Left lobe of liver (tissue), 2 donors: ENCODE measurements around the gene CSNK1A1L. TPM values are rescaled to one million over a fixed set of nuclear protein-coding genes. Genes with fewer than 3 reads are reported as not detected.
A peak's percentile ranks its signal among the peaks of the same experiment; 100 is the strongest.

ENCODE experiments used
- ATAC-seq: fragments of 200-7000 bp; cut with Tn5 transposase; one replicate; pipeline ENCODE4 v1.9.1; 2020; ENCODE audit warnings: mild to moderate bottlenecking, moderate library complexity
- DNase-seq: peaks from one replicate; pipeline ENCODE4 v3.0.0-alpha.2; 2020; ENCODE audit warnings: low spot score
- total RNA-seq: library from RNA; stranded (reverse); gene quantifications from one replicate; pipeline ENCODE4 v1.2.1, GENCODE V29; 2021
- donor health status: DM: no; HTN: no; CAD: no; lungs with moderate emphysema.
- donor health status: DM: no; HTN: yes; CAD: no.

CSNK1A1L gene
- not detected for total RNA-seq

DNA sequence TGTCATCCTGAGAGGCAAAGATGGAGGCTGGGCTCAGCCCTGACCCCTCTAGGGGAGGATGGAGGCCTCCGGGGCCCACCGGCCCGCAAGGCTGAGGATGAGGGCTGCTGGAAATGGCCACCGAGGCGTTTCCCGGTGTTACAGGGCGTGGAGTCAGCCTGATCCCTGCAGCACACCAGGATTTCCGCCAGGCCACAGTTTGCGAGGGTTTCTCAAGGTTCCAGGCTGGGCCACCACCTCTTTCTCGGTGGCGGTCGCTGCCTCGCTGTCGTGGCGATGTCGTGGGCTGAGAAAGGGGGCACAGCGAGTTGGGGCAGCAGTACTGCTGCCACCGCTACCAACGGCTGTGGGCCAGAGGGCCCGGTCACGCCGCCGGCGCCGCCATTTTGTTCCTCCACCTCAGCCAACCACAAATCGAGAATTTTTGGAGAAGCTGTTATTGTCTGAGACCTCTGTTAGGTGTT is at the start of gene CSNK1A1L:
Gene CSNK1A1L (minus strand): TSS at position 414 of the 464 bp plus-strand sequence. CDS start 408 bp downstream, at position 6.
- DNase-seq = no peak
- no peak for ATAC-seq

DNA sequence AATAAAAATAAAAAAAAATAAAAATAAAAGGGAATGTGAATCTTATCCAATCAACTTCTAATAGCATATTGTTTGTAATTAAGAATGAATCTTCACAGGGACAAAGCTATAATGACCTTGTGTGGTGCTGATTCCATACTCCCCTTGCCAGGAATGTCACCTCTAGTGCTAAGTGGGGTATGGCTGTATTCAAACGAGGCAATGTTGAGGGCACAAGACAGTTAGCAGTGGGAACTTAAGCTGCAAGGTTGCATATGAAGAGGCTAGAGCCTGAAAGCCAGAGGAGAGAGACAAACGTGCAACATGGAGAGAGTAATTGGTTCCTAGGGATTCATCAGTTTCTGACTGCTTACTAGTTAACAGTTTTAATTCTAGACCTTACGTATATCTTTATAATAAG is 43.9 kb upstream of the CSNK1A1L start:
- DNase-seq (no peak), ATAC-seq (no peak)

DNA sequence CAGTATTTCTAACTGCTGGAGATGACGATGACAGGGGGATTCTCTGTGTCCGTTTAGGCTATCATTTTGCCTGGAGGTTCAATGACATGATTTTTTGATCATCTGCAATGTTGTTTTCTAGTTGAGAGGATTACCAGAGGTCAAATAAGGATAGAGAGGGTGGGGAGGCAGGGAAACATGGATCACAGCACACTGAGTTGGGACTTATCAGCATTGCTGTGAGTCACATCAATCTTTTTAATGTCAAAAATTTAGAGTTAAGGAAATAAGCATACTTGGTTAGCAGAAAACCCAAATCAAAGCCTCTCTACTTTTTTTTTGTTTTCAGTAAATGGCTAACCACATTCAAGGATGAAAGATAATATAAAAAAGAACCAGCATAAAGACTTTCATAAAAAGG is 43.0 kb upstream of the CSNK1A1L start:
- ATAC-seq = no peak
- no peak for DNase-seq

DNA sequence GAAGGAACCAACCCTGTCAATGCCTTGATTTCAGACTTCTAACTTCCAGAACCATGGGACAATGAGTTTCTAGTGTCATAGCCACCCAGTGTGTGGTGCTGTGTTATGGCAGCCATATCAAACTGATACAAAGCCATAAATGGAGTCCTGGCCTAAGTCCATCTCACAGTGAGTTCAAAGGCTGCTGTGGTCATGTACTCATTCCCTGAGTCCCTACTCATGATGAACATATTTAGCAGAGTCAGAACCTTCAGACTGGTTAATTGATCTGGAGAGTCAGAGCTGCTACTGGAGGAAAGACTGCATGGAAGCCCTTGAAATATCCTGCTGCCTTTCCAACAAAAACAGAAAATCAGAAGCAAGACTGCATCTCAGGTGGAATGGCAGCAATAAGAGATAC is 39.2 kb upstream of the CSNK1A1L start:
- ATAC-seq = no peak
- no peak for DNase-seq

DNA sequence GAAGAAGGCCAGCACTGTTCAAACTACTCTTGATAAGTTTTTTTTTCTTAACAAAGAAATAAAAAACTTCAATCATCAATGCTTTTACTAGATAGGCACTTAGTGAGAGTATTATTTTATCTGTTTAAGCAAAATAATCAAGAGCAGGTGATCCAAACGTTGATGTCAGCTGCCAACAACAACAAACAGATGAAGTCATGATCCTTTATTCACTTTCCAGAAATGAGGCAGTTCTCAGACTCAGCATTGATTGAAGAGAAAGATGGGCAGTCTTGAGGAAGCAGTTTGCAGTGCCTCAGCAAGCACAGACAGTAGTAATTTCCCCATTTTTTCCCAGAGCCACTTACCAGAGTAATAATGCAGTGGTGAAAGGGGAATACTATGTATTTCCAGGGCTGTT is 38.4 kb upstream of the CSNK1A1L start:
- no peak for ATAC-seq
- no peak for DNase-seq

DNA sequence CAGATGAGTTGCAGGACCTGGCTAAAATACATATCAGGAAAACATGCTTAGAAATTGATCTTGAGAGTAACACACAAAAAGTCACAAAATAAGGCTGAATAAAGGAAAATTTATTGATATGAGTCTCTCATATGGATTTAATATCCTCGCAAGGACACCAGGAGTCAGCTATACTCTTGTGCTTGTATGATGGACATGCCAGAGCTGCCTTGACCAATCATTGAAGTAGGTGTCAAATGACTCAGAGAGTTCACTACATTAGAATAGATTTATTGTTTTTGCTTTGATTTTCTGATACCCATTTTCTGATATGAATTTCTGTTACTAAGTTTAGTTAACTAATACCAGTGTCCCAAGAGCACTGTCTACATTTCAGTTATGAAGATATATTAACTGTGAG is 37.4 kb upstream of the CSNK1A1L start:
- DNase-seq (no peak), ATAC-seq (no peak)

DNA sequence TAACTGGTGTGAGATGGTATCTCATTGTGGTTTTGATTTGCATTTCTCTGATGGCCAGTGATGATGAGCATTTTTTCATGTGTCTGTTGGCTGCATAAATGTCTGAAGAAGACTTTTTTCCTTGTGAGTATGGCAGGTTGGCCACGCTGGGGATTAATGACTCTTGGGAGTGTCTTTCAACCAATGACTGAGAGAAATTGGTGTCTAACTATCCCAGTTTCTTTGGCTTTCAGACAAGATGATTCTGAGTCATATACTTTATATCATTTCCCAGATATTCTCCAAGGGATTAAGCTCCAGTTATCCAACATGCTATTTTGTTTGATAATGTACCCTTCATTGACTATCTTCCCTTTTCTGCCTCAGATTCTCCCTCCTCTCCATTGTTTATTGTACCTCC is 35.5 kb upstream of the CSNK1A1L start:
- DNase-seq (no peak), ATAC-seq (no peak)

DNA sequence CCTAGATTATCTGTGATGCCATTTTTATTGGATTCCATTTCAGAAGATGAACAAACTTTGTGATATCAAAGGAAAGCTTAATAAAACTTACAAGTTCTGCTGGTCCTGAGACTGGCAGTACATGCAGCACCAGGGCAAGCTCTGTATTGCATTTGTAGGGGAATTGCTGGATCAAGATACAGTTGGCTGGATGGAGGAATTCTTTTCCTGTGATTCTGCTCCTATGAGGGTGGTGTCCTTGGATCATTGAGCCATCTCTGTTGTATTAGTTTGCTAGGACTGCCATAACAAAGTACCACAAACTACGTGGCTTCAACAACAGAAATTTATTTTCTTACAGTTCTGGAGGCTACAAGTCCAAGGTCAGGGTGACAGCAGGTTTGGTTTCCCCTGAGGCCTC is 33.9 kb upstream of the CSNK1A1L start:
- DNase-seq = no peak
- no peak for ATAC-seq

DNA sequence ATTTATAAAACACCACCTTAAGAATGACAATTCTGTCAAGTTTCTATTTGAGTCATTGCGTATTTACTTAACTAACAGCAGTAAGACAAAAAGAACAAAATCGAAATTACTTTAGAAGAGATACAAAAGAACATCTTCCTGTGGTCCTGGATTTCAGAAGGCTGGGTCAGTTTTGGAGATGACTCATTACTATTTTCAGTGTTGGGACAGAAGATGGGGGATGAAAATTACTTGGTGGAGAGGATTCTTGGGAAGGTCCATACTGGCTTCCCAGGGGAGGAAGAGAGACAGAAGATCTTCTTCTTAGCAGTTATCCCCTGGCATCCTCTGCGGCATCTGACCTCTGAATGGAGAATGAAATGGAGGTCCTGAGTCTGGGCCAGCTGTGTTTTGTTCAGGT is 33.5 kb upstream of the CSNK1A1L start:
- DNase-seq (no peak), ATAC-seq (no peak)

DNA sequence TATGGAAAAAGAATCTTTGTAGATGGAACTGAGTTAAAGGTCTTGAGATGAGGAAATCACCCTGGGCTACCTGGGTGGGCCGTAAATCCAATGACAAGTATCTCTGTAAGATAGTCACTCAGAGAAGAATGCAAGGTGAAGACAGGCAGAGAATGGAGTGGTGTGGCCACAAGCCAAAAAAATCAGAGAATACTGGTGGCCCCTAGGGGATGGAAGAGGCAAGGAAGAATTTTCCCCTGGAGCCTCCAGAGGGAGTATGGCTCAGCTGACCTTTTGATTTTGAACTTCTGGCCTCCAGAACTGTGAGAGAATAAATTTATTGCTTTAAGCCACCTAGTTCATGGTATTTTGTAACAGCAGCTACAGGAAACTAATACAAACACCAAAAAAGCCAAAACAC is 32.7 kb upstream of the CSNK1A1L start:
- no peak for DNase-seq
- no peak for ATAC-seq

DNA sequence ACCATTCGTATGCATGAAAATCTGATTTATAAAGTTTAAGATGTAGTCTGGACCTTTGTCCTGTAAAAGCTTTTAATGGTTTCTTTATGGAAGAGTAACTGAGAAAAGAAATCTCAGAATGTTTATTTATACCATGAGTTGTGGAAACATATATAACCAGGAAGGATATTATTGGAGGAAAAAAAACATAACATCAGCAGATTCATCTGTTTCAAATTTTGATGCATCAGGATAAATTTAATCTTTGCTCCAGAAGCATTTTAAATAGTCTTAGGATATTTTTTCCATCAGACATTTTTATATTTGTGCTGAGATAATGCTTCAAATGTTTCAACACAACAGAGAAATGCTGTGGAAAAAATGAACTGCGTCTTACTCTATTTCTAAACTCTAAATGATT is 31.2 kb upstream of the CSNK1A1L start:
- DNase-seq (no peak), ATAC-seq (no peak)

DNA sequence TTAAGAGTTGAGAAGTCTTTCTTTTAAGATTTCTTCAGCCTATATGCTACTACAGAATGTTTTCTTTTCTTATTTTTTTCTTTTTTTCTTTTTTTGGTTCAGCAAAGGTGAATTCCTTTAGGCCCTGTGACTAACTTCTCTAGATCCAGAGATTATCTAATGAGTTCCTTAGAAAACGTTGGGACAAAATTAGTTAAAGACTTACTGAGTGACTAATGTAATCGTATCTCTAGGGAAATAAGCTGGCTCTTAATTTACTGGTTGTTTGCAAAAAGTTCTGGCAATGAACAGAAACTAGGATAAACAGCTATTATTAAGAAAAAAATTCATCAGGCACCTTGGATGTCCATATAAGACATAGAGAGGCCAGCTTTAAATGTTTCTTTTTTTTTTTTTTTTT is 30.7 kb upstream of the CSNK1A1L start:
- ATAC-seq = no peak
- no peak for DNase-seq

DNA sequence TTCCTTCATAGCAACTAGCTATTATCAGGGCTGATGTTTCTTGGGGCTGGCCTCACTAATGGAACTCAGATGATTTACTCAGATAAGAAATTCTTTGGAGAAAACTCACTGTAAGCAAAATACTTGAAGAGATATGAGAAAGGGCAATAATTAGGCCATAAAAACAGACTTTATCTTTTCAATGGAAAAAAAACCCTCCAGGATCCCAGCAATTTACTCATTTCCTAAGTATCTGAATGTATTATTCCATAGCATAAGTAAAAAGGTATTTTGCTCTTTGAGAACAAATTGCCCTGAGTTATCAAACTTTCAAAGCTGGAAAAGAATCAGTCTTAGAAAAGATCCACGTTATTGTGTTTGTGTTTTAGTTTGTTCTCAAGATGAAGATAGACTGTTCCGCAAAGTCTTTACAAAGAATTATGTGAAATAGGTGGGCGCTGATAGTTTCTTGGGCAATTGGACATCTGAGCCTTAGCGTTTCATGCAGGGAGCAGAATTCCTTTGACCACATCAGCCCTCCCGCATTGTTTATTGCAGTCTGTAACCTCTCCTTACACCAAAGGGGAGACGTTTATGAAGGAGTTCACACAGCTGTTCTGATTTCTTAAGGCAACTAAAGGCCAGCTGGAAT is 29.1 kb upstream of the CSNK1A1L start:
- DNase-seq (no peak), ATAC-seq (no peak)

DNA sequence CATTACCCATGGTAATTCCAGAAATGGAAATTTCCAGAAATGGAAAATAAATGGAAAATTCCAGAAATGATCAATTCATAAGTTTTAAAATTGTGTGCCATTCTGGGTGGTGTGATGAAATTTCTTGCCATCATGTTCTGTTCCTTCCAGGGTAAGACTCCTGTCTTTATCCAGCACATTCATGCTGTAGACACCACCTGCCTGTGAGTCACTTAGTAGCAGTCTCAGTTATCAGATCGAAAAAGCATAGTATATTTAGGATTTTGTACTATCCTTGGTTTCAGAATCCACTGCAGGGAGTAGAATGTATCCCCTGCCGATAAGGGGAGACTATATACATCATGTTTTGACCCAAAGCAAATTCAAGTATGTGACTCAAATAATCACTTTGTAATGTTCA is 26.7 kb upstream of the CSNK1A1L start:
- DNase-seq = no peak
- no peak for ATAC-seq

DNA sequence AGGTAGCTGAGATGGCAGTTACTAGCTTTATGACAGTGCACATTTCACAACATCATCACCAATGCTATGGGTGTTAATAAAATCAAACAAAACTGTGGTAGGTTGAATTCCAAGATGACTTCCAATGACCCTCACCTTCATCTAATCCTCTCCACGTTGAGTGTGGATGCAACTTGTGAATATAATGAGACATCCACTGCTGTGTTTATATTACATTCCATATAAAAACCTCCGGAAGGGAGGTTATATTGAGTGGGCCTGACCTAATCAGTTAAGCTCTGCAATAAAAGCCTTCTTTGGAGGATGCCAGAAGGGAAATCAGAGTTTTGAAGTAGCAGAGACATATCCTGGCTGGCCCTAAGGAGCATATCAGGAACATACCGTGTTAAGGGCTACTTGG is 25.6 kb upstream of the CSNK1A1L start:
- ATAC-seq (no peak), DNase-seq (no peak)

DNA sequence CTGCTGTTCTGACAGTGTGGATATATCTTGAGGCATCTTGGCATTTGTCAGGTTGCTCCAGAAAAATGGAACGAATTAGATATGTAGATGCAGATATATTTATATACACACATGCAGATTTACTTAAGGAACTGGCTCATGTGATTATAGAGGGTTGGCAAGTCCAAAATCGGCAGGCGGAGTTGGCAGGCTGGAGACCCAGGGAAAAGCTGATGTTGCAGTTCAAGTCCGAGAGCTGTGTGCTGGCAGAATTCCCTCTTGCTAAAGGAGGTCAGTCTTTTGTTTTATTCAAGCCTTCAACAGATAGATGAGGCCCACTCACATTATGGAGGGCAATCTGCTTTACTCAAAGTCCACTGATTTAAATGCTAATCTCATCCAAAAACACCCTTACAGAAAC is 24.4 kb upstream of the CSNK1A1L start:
- no peak for ATAC-seq
- no peak for DNase-seq

DNA sequence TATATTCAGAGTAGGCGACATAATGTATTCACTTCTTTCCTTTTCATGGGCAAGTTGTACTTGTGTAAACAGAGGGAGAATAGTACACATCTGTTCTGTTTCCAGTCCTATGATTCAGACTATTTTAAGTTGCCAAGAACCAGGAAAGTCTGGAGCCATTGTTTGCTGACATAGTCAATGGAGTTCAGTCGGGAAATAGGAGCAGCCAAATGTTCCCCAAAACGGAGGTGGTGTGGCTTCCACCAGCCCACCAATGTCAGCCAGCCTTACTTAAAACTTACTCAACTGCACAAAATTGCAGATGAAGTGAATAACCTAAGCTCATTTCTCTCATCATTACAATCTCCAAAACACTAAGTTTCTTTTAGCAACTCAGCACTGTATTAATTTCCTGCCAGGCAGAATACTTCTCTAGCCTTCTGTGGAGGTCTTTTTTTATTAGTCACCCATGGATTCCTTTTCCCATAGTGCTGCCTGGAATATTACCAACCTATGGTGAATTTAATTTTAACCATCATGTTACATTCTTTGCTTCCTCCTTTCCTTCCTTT is 22.3 kb upstream of the CSNK1A1L start:
- peak; percentile 36 for ATAC-seq
- DNase-seq = no peak

DNA sequence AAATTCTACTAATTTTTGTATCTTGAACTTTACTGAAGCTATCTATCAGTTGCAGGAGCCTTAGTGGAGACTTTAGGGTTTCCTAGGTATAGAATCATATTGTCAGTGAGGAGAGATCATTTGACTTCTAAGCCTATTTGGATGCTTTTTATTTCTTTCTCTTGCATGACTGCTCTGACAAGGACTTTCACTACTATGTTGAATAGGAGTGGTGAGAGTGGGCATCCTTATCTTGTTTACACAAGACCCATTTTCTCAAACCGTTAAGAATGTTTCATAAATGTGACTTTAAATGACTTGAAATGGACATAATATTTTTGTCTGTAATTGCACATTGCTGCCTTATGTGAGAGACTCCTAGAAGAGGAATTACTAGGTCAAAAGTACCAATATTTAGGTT is 17.9 kb upstream of the CSNK1A1L start:
- no peak for ATAC-seq
- DNase-seq = no peak

DNA sequence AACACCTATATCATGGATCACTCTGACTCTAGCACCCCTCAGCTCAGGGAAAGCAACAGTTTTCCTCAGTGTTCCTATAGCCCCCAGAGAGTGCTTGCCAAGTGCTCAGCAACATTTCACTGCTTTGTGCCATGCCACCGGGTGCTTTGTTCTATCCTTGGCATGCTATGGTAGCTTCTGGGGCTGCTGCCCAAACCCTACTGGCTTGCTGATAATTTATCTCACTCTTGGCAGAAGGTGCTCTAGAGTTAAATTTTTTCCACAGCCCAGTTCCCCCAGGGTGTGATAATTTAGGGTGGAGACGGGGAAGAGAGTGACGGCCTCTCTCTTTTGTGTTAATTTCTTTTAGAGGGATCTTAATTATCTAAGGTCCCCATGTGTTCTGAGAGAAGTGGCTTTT is 12.6 kb upstream of the CSNK1A1L start:
- ATAC-seq = no peak

DNA sequence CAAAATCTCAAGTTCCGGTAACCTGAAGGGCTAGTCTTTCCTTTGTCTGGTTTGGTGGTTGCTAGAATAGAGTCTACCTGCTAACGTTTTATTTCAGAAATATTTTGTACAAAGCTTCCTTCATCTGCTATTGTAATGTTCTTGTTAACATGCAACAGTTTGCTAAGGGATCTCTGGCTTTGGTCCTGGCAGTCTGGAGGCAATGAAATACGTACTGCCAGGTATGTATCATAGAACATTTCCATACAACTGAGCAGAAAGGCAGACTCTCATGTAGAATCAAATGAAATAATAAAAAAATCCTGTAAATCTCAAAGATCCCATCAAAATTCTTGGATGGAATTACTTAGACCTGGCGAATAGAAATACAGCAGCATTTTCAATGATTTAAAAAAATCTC is 8.8 kb upstream of the CSNK1A1L start:
- no peak for ATAC-seq
- DNase-seq = no peak

More for the DNA sequence above, 12.6 kb upstream of the CSNK1A1L start:
- DNase-seq = no peak

DNA sequence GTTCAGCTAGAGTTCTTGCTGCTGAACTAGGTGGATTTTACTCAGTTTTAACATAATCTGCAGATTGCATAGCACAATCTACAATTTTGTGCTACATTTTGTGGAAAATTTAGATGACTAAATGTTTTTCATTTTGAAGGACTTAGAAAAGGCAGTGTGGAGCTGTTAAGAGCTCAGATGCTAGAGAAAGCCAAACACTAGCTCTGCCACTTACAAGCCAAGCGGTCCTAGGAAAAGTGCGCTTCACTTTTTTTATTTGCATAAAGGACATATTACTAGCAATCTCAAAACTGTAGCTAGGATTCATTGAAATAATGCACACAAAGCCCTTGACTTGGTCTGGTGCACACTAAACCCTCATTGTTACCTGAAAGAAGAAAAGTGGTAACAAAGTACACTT is 8.1 kb upstream of the CSNK1A1L start:
- ATAC-seq = no peak
- no peak for DNase-seq

DNA sequence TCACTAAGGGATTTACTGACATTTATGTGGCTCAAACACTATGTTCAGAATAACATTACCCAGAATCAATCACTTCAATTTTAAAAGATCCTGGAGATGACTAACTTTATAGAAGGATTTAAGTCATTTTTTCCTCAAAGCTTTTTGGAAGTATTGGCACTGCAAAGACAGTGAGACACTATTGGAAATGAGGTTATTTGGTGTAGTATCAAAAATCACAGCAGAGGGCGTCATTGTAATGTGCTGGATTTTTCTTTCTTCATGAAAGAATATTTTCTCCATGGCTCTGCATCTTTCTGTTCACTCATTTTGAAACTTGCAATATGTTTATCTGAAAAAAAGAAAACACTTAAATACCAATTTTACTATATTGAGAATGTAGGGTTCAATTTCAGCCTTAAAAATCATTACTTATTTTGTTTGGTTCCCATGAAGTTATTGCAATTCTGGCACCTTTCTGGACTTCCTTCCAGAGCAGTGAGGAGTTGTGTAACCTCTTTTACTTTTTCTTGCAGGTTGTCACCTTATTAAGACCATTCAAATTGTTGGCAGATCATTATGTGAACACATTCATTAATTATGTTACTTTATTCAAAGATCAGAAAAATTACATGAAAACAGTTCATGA is 3.7 kb upstream of the CSNK1A1L start:
- DNase-seq (no peak), ATAC-seq (peak; percentile 39)

DNA sequence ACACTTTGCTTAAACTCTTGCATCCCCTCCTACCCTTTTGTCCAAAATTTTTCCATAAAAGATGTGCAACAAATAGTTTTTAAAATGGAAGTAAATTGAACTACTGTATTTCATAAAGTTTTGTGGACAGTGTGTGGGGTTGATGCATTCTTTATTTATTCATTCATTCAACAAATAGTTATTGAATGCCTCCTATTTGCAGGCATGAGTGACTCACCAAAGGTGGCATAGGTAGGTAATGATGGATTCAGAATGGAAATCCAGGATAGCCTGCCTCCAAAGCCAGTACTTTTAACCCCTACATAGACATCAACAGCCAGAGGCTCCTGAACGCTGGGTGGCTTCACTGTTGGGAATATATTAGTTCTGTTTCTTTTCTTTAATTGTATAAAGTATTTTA is 2.4 kb upstream of the CSNK1A1L start:
- DNase-seq (no peak), ATAC-seq (no peak)
